CD14-positive monocyte (primary cell): ENCODE data around the gene ACKR1. TPM values are rescaled to one million over a fixed set of nuclear protein-coding genes. Genes with fewer than 3 reads are reported as not detected.

Experiments used
- DNase-seq, 3 donors: peaks; one replicate each; pipeline ENCODE4 v3.0.0-alpha.2; 2011 to 2022
- H2AFZ ChIP-seq: 2 replicates; pipeline ENCODE4 v1.6.0; 2012; ENCODE audit warnings: mild to moderate bottlenecking, low read depth, low read length, inconsistent platforms; ENCODE audit not compliant: insufficient read depth, poor library complexity, severe bottlenecking
- H3K27ac ChIP-seq, 2 donors: 1 replicate in 1 of 2; 2 replicates in 1 of 2; pipeline ENCODE4 v1.5.1; 2012 to 2013; ENCODE audit warnings: low read length in 2 of 2, control low read depth in 1 of 2, inconsistent platforms in 1 of 2, low read depth in 1 of 2, mild to moderate bottlenecking in 1 of 2
- H3K27me3 ChIP-seq, 2 donors: one replicate each; pipeline versions ENCODE4 v1.6.0 to v1.6.1; 2011 to 2013; ENCODE audit warnings: low read length in 2 of 2; ENCODE audit not compliant: control insufficient read depth in 2 of 2, insufficient read depth in 2 of 2
- H3K36me3 ChIP-seq, 2 donors: replicated peaks in 1 of 2; 1 replicate in 1 of 2; 2 replicates in 1 of 2; pipeline versions ENCODE4 v1.5.1 to v1.6.1; 2012 to 2013; ENCODE audit warnings: low read length in 2 of 2, control low read depth in 1 of 2, inconsistent platforms in 1 of 2, mild to moderate bottlenecking in 1 of 2; ENCODE audit not compliant: insufficient read depth in 2 of 2, control insufficient read depth in 1 of 2
- H3K4me1 ChIP-seq, 2 donors: 1 replicate in 1 of 2; 2 replicates in 1 of 2; pipeline versions ENCODE4 v1.5.1 to v1.6.1; 2012 to 2013; ENCODE audit warnings: low read length in 2 of 2, control low read depth in 1 of 2, inconsistent platforms in 1 of 2, mild to moderate bottlenecking in 1 of 2, moderate library complexity in 1 of 2; ENCODE audit not compliant: insufficient read depth in 2 of 2, control insufficient read depth in 1 of 2
- H3K4me2 ChIP-seq: replicated peaks from 2 replicates; pipeline ENCODE3; 2012; ENCODE audit warnings: low read length, moderate library complexity, mild to moderate bottlenecking; ENCODE audit not compliant: poor library complexity, severe bottlenecking; ENCODE audit errors: extremely low read depth
- H3K4me3 ChIP-seq, 3 experiments: fragments of 200-600 bp in 1 of 3; sonication (generic) in 1 of 3; replicated peaks in 1 of 3; 1 replicate in 2 of 3; 2 replicates in 1 of 3; pipeline ENCODE4 v1.5.1; 2011 to 2013; ENCODE audit warnings: low read length in 3 of 3, mild to moderate bottlenecking in 3 of 3, control low read depth in 2 of 3, low read depth in 2 of 3, inconsistent platforms in 1 of 3, moderate library complexity in 1 of 3
- H3K79me2 ChIP-seq: 2 replicates; pipeline ENCODE4 v1.6.0; 2012; ENCODE audit warnings: mild to moderate bottlenecking, control low read depth, inconsistent platforms, low read length, moderate library complexity; ENCODE audit not compliant: insufficient read depth
- H3K9ac ChIP-seq: 2 replicates; pipeline ENCODE4 v1.6.0; 2017; ENCODE audit warnings: low read length, mild to moderate bottlenecking; ENCODE audit not compliant: insufficient read depth, poor library complexity, severe bottlenecking
- H3K9me3 ChIP-seq, 2 donors: replicated peaks in 1 of 2; 1 replicate in 1 of 2; 2 replicates in 1 of 2; pipeline versions ENCODE4 v1.5.1 to v1.6.1; 2012 to 2013; ENCODE audit warnings: low read length in 2 of 2, control low read depth in 1 of 2; ENCODE audit not compliant: control insufficient read depth in 1 of 2, insufficient read depth in 1 of 2
- H4K20me1 ChIP-seq: 2 replicates; pipeline ENCODE4 v1.6.0; 2012; ENCODE audit warnings: mild to moderate bottlenecking, low read length, control low read depth, moderate library complexity; ENCODE audit not compliant: insufficient read depth
- H3K27ac Mint-ChIP-seq, 7 donors: one replicate each; pipeline ENCODE4 v1.8.0; 2020; ENCODE audit warnings: mild to moderate bottlenecking in 7 of 7, mixed read lengths in 7 of 7, moderate library complexity in 6 of 7, inconsistent platforms in 2 of 7
- H3K27me3 Mint-ChIP-seq, 3 donors: one replicate each; pipeline ENCODE4 v1.8.0; 2021 to 2022; ENCODE audit warnings: low read depth in 3 of 3, mild to moderate bottlenecking in 3 of 3, mixed read lengths in 3 of 3, moderate library complexity in 3 of 3, inconsistent platforms in 1 of 3
- H3K36me3 Mint-ChIP-seq, 2 donors: one replicate each; pipeline ENCODE4 v1.8.0; 2020; ENCODE audit warnings: mixed read lengths in 2 of 2, inconsistent platforms in 1 of 2, mild to moderate bottlenecking in 1 of 2
- H3K4me1 Mint-ChIP-seq: one replicate; pipeline ENCODE4 v1.8.0; 2020; ENCODE audit warnings: mild to moderate bottlenecking, mixed read lengths
- H3K4me3 Mint-ChIP-seq, 2 donors: one replicate each; pipeline ENCODE4 v1.8.0; 2020; ENCODE audit warnings: mild to moderate bottlenecking in 2 of 2, mixed read lengths in 2 of 2, moderate library complexity in 1 of 2
- H3K9me3 Mint-ChIP-seq, 7 donors: one replicate each; pipeline ENCODE4 v1.8.0; 2020 to 2022; ENCODE audit warnings: mixed read lengths in 7 of 7, mild to moderate bottlenecking in 6 of 7, moderate library complexity in 6 of 7, inconsistent platforms in 2 of 7
- WGBS: methylation state at CpG from one replicate; pipeline ENCODE4 v1.1.5; 2013; ENCODE audit warnings: missing lambda C conversion rate; ENCODE audit not compliant: insufficient coverage; 5-methylcytosine and 5-hydroxymethylcytosine counted together
- intact Hi-C, 2 donors: fragments of 100-400 bp; cut with micrococcal nuclease; formaldehyde crosslinking; loops; one replicate each; pipeline versions ENCODE4 v1.15.0 to v1.15.1; 2023
- polyA plus RNA-seq, 3 donors: library from polyadenylated mRNA; depleted of rRNA in 1 of 3; unstranded in 2 of 3; stranded (reverse) in 1 of 3; fragments of 300-500 nt in 2 of 3; fragments of >200 nt in 1 of 3; fragmentation: Illumina TruSeq in 2 of 3; gene quantifications; 1 replicate in 2 of 3; 2 replicates in 1 of 3; pipeline ENCODE4 v1.2.3, GENCODE V29; 2012 to 2021
- TF ChIP-seq, protein P1 (sequence below): fragments of 200-600 bp; IDR thresholded peaks from one replicate; pipeline ENCODE4 v1.8.0; 2022; ENCODE audit warnings: antibody characterized with exemption, mild to moderate bottlenecking

ACKR1 gene
- polyA plus RNA-seq, 3 donors, result 0.14 TPM; not detected in 2

DNA sequence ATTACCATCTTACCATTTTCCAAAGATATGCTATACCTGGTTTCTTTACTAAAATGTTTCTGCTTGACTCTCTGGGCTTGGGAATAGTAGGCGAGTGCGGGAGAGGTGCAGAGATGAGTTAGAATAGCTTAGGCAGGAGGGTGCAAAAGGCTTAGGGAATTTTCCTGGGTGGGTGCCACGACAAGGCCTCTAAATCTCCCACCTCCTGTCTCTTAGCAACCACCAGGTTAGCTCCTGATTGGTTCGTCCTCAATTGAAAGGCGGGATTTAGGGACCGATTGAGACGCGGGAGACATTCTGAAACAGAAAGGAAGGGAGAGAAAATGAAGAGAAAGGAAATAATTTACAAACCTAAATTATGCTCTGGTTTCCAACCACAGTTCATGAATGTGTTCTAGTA lies 3.1 kb downstream of the ACKR1 start:
- no peak overlapping the region for H3K4me2 ChIP-seq
- Mint-ChIP-seq H3K36me3 (no peaks in the 10 kb centered on the region), H3K27ac (no peak overlapping the region), H3K4me3 (peak overlapping the region in 1 of 2 donors; percentile 40), H3K27me3 (peaks cover 10 to 29% (median 18%) of the 10 kb centered on the region in 3 donors), H3K4me1 (peaks cover 20% of the 10 kb centered on the region), H3K9me3 (peaks cover 0 to 2% (median 0%) of the 10 kb centered on the region in 7 donors)
- peaks cover 0 to 19% of the 10 kb centered on the region in 2 donors for H3K27me3 ChIP-seq
- WGBS, result no CpG with 5 or more reads among the region's 8 CpGs
- H3K27ac ChIP-seq, result no peak overlapping the region
- H3K9ac ChIP-seq, result no peak overlapping the region
- intact Hi-C loops, result no loop called here
- H3K36me3 ChIP-seq, result no peaks in the 10 kb centered on the region
- H3K79me2 ChIP-seq, result no peaks in the 10 kb centered on the region
- no peaks in the 10 kb centered on the region for H4K20me1 ChIP-seq
- no peak overlapping the region for H3K4me3 ChIP-seq
- DNase-seq, result no peak
- H2AFZ ChIP-seq, result no peak overlapping the region
- no peaks in the 10 kb centered on the region for H3K9me3 ChIP-seq
- TF ChIP-seq, protein P1, sequence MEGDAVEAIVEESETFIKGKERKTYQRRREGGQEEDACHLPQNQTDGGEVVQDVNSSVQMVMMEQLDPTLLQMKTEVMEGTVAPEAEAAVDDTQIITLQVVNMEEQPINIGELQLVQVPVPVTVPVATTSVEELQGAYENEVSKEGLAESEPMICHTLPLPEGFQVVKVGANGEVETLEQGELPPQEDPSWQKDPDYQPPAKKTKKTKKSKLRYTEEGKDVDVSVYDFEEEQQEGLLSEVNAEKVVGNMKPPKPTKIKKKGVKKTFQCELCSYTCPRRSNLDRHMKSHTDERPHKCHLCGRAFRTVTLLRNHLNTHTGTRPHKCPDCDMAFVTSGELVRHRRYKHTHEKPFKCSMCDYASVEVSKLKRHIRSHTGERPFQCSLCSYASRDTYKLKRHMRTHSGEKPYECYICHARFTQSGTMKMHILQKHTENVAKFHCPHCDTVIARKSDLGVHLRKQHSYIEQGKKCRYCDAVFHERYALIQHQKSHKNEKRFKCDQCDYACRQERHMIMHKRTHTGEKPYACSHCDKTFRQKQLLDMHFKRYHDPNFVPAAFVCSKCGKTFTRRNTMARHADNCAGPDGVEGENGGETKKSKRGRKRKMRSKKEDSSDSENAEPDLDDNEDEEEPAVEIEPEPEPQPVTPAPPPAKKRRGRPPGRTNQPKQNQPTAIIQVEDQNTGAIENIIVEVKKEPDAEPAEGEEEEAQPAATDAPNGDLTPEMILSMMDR, result no peak
- H3K4me1 ChIP-seq, result peaks cover 0 to 9% of the 10 kb centered on the region in 2 donors

DNA sequence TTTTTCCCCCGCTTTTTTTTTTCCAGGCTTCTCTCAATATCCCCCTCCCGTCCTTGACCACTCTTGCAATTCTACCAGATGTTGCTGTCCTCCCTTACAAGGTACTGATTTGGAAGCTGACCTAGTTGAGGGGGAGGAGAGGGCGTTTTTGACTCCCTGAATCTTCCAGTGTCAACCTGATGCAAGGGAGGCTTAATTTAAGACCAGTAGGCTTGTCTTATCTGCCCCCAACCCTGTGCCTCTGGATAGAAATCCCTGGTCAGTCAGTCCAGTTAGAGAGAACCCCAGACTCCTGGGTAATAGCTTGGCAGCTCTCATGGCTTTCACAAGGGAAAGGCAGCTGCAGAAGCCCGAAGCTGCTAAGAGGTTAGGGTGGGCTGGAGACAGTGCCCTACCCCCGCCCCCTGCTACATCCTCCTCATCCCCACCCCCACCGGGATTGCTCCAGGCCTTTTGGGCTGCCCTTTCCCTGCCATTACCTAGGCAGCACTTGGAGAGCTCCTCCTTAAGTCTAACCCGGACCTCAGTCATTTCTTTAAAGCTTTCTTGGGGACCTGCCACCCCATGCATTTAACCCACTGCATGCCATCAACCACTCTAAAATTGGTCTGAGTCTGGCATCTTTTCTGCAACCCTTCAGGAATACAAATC lies 3.6 kb downstream of the ACKR1 start:
- intact Hi-C loops, result no loop called here
- no peak overlapping the region for H3K4me2 ChIP-seq
- H3K27ac Mint-ChIP-seq, result peak overlapping the region in 1 of 7 donors; percentile 19
- peaks cover 0 to 3% (median 0%) of the 10 kb centered on the region in 7 donors for H3K9me3 Mint-ChIP-seq
- no peak overlapping the region for H3K4me3 ChIP-seq
- no peak overlapping the region for H3K27ac ChIP-seq
- peaks cover 10 to 31% (median 19%) of the 10 kb centered on the region in 3 donors for H3K27me3 Mint-ChIP-seq
- no peaks in the 10 kb centered on the region for H3K36me3 ChIP-seq
- H2AFZ ChIP-seq, result no peak overlapping the region
- H3K9ac ChIP-seq, result no peak overlapping the region
- H4K20me1 ChIP-seq, result no peaks in the 10 kb centered on the region
- H3K36me3 Mint-ChIP-seq, result no peaks in the 10 kb centered on the region
- peaks cover 0 to 6% of the 10 kb centered on the region in 2 donors for H3K4me1 ChIP-seq
- WGBS, result 22% methylated on average over 1 of the region's 7 CpGs
- H3K27me3 ChIP-seq, result peaks cover 0 to 19% of the 10 kb centered on the region in 2 donors
- no peak overlapping the region for H3K4me3 Mint-ChIP-seq
- no peak for DNase-seq
- peaks cover 17% of the 10 kb centered on the region for H3K4me1 Mint-ChIP-seq
- TF ChIP-seq, protein P1, result no peak
- no peaks in the 10 kb centered on the region for H3K79me2 ChIP-seq
- no peaks in the 10 kb centered on the region for H3K9me3 ChIP-seq
